HepG2 (cell line): ENCODE data around the gene ADAM15. TPM values are rescaled to one million over a fixed set of nuclear protein-coding genes. Genes with fewer than 3 reads are reported as not detected.

ENCODE experiments used
- ARID3A ChIP-seq: IDR thresholded peaks from 2 replicates; pipeline ENCODE4 v1.6.1; 2012; ENCODE audit warnings: low read depth, low read length, improper control_type of control experiment
- ARNTL ChIP-seq: sonication (generic); formaldehyde crosslinking; IDR thresholded peaks from 2 replicates; pipeline ENCODE4 v1.4.0; 2020; ENCODE audit warnings: mild to moderate bottlenecking, missing genetic modification reagents
- BHLHE40 ChIP-seq: IDR thresholded peaks from 2 replicates; pipeline ENCODE4 v1.6.1; 2011; ENCODE audit warnings: low read length, improper control_type of control experiment
- CBX1 ChIP-seq: IDR thresholded peaks from one replicate; pipeline ENCODE4 v1.6.1; 2016; ENCODE audit warnings: antibody characterized with exemption, low read depth
- CREB3 ChIP-seq: sonication (generic); formaldehyde crosslinking; IDR thresholded peaks from 2 replicates; pipeline ENCODE4 v1.5.0; 2020; ENCODE audit warnings: missing genetic modification reagents
- HDAC2 ChIP-seq: sonication (generic); formaldehyde crosslinking; IDR thresholded peaks from 2 replicates; pipeline ENCODE4 v1.4.0; 2020; ENCODE audit warnings: missing genetic modification reagents
- JUNB ChIP-seq: sonication (generic); formaldehyde crosslinking; IDR thresholded peaks from 2 replicates; pipeline ENCODE4 v1.8.0; 2022; ENCODE audit warnings: missing genetic modification reagents, mild to moderate bottlenecking, borderline replicate concordance
- MAZ ChIP-seq, 2 experiments: sonication (generic) in 1 of 2; formaldehyde crosslinking in 1 of 2; IDR thresholded peaks; 2 replicates each; pipeline versions ENCODE4 v1.5.0 to v1.6.1; 2012 to 2020; ENCODE audit warnings: low read depth in 2 of 2, mild to moderate bottlenecking in 2 of 2, borderline replicate concordance in 1 of 2, improper control_type of control experiment in 1 of 2, low read length in 1 of 2, missing genetic modification reagents in 1 of 2, moderate library complexity in 1 of 2
- MIER3 ChIP-seq: IDR thresholded peaks from 2 replicates; pipeline ENCODE4 v1.6.1; 2016; ENCODE audit warnings: missing compliant biosample characterization, borderline replicate concordance
- MTF1 ChIP-seq: sonication (generic); formaldehyde crosslinking; IDR thresholded peaks from 2 replicates; pipeline ENCODE4 v1.5.0; 2020; ENCODE audit warnings: missing genetic modification reagents
- NFIB ChIP-seq: sonication (generic); formaldehyde crosslinking; IDR thresholded peaks from 2 replicates; pipeline ENCODE4 v1.9.0; 2021; ENCODE audit warnings: missing genetic modification reagents, mild to moderate bottlenecking, borderline replicate concordance
- NR2C2 ChIP-seq: sonication (generic); formaldehyde crosslinking; IDR thresholded peaks from 2 replicates; pipeline ENCODE4 v1.4.0; 2020; ENCODE audit warnings: missing genetic modification reagents, mild to moderate bottlenecking, moderate library complexity, borderline replicate concordance
- PLRG1 ChIP-seq: fragments of 450-650 bp; conservative IDR thresholded peaks from 2 replicates; pipeline ENCODE4 v1.6.1; 2016
- PRPF4 ChIP-seq: fragments of 200-400 bp; formaldehyde crosslinking; IDR thresholded peaks from 2 replicates; pipeline ENCODE4 v1.6.1; 2016; ENCODE audit warnings: low read length, low read depth; ENCODE audit not compliant: poor library complexity, severe bottlenecking
- SRF ChIP-seq: IDR thresholded peaks from 2 replicates; pipeline ENCODE4 v1.6.1; 2011; ENCODE audit warnings: mild to moderate bottlenecking, low read depth, low read length, moderate library complexity
- TCF7L2 ChIP-seq: IDR thresholded peaks from 2 replicates; pipeline ENCODE4 v1.6.1; 2011; ENCODE audit warnings: mild to moderate bottlenecking, low read depth, low read length, moderate library complexity
- TEAD2 ChIP-seq: sonication (generic); formaldehyde crosslinking; IDR thresholded peaks from 2 replicates; pipeline ENCODE4 v1.9.0; 2021; ENCODE audit warnings: missing genetic modification reagents
- YEATS4 ChIP-seq: sonication (generic); formaldehyde crosslinking; IDR thresholded peaks from 2 replicates; pipeline ENCODE4 v1.4.0; 2020; ENCODE audit warnings: missing genetic modification reagents, borderline replicate concordance
- ZKSCAN1 ChIP-seq: fragments of 150-350 bp; IDR thresholded peaks from 2 replicates; pipeline ENCODE4 v1.6.1; 2014; ENCODE audit warnings: low read length
- ZMAT3 ChIP-seq: sonication (generic); formaldehyde crosslinking; conservative IDR thresholded peaks from 2 replicates; pipeline ENCODE4 v1.7.0; 2021; ENCODE audit warnings: missing genetic modification reagents
- ZNF281 ChIP-seq: sonication (generic); formaldehyde crosslinking; IDR thresholded peaks from 2 replicates; pipeline ENCODE4 v1.4.0; 2020; ENCODE audit warnings: missing genetic modification reagents, borderline replicate concordance
- ZNF296 ChIP-seq: sonication (generic); formaldehyde crosslinking; conservative IDR thresholded peaks from 2 replicates; pipeline ENCODE4 v1.5.0; 2020; ENCODE audit warnings: mild to moderate bottlenecking, missing genetic modification reagents
- ZNF512 ChIP-seq: sonication (generic); formaldehyde crosslinking; IDR thresholded peaks from 2 replicates; pipeline ENCODE4 v1.4.0; 2020; ENCODE audit warnings: mild to moderate bottlenecking, missing genetic modification reagents
- ZNF616 ChIP-seq: sonication (generic); formaldehyde crosslinking; IDR thresholded peaks from 2 replicates; pipeline ENCODE4 v1.5.0; 2020; ENCODE audit warnings: low read depth, mild to moderate bottlenecking, missing genetic modification reagents
- polyA plus RNA-seq, 8 experiments: library from polyadenylated mRNA; depleted of rRNA in 3 of 8; stranded (reverse) in 7 of 8; unstranded in 1 of 8; fragments of >200 nt; fragmentation: Illumina TruSeq in 4 of 8; extraction: Trizol in 4 of 8; gene quantifications; 2 replicates each; pipeline versions ENCODE4 v1.2.1 to v1.2.3, GENCODE V29; 2011 to 2016; ENCODE audit warnings: low read depth in 4 of 8, missing spikeins in 1 of 8, mixed read lengths in 1 of 8; ENCODE audit not compliant: insufficient read depth in 1 of 8
- total RNA-seq, 5 experiments: library from RNA; depleted of rRNA; stranded (reverse); fragments of >200 nt; fragmentation: Illumina TruSeq; extraction: Trizol; gene quantifications; 2 replicates each; pipeline ENCODE4 v1.2.3, GENCODE V29; 2016; ENCODE audit warnings: low read depth in 1 of 5

The ADAM15 gene
- total and polyA plus RNA-seq, 2 of the 13 experiments (the other 11 are each of a cell fraction or from before 2014, with no cell fraction given): 17.9 to 25.6 TPM

GRCh38 chr1:155003766-155004351 is 47.3 kb upstream of the ADAM15 start (continued):
- TF ChIP-seq MAZ (IDR thresholded peaks at IDR 0.05; ENCODE audit: borderline replicate concordance, low read depth, low read length) (0 out of 2 replicates have a peak, but pooled peaks have one; percentile 7), MAZ (CRISPR knock-in tag; IDR thresholded peaks at IDR 0.05; ENCODE audit: low read depth) (peak; percentile 71), MTF1 (CRISPR knock-in tag) (no peak), ZNF296 (0 out of 2 replicates have a peak, but pooled peaks have one; percentile 40), CBX1 (no peak), MIER3 (CRISPR knock-in tag) (no peak), ZNF281 (CRISPR knock-in tag) (peak; percentile 65; the same call in 1 of the 2 replicates), ARID3A (no peak), PLRG1 (no peak), TCF7L2 (no peak), PRPF4 (no peak), ZNF512 (CRISPR knock-in tag) (no peak), TEAD2 (CRISPR knock-in tag) (no peak), HDAC2 (CRISPR knock-in tag) (peak; percentile 17; the same call in 1 of the 2 replicates), ZNF616 (CRISPR knock-in tag) (no peak), SRF (peak; percentile 52; the same call in 1 of the 2 replicates), ARNTL (CRISPR knock-in tag) (peak; percentile 96), NFIB (CRISPR knock-in tag) (no peak), YEATS4 (peak; percentile 60; the same call in 1 of the 2 replicates), BHLHE40 (peak; percentile 49; the same call in 1 of the 2 replicates), CREB3 (no peak), JUNB (CRISPR knock-in tag) (no peak), ZKSCAN1 (no peak), NR2C2 (CRISPR knock-in tag) (peak; percentile 35; the same call in 1 of the 2 replicates), ZMAT3 (0 out of 2 replicates have a peak, but pooled peaks have one; percentile 29)
